ENCODE data around the gene NECAB2.

DNA sequence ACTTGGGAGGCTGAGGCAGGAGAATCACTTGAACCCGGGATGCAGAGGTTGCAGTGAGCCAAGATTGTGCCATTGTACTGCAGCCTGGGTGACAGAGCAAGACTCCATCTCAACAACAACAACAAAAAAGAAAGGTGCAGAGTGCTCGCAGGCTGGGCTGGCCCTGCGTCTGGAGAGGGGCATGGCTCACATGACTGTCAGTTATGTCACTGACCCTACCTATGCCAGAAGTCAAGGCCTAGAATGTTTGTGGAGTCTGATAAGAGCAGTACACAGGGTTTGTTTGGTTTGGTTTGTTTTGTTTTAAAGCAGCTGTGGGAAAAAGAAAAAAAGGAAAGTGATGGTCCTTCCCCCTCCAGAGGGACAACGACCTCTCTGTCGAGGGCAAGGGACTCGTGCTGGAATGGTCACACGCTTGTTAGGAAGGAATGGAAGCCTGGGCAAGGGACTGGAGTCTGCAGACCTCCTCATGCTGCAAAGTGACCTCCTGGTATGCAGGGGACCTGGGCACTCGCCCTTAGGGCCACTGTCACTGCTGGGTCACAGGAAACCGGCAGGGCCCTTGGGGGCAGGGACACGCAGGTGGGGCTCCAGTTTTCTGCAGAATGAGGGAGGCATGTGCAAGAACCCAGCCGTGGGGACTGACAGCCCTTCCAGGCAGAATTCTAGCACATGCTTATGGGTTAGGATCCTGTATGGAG lies 25.1 kb upstream of the NECAB2 start:
- TF ChIP-seq CTCF (IDR thresholded peaks at IDR 0.05; ENCODE audit: borderline replicate concordance, extremely low read depth, low read length, poor library complexity, severe bottlenecking) (no peak), EZH2 (IDR thresholded peaks at IDR 0.05; ENCODE audit: borderline replicate concordance, low read depth, low read length, severe bottlenecking) (no peak)
